Heart right ventricle (tissue), 16 donors: ENCODE measurements around the gene LRIT1. TPM values are rescaled to one million over a fixed set of nuclear protein-coding genes. Genes with fewer than 3 reads are reported as not detected.

Experiments
- ATAC-seq, 8 donors: fragments of 200-7000 bp; cut with Tn5 transposase; one replicate each; pipeline ENCODE4 v1.9.1; 2020; ENCODE audit warnings: mild to moderate bottlenecking in 8 of 8, moderate library complexity in 8 of 8, moderate number of reproducible peaks in 1 of 8
- DNase-seq, 2 donors: peaks; one replicate each; pipeline ENCODE4 v3.0.0-alpha.2; 2020
- H3K27ac ChIP-seq, 10 donors: fragments of 200-600 bp; sonication (generic) in 2 of 10; one replicate each; pipeline versions ENCODE4 v1.5.0 to v1.8.0; 2020 to 2022; ENCODE audit warnings: mild to moderate bottlenecking in 3 of 10
- H3K27me3 ChIP-seq, 7 donors: fragments of 200-600 bp; one replicate each; pipeline ENCODE4 v1.8.0; 2021 to 2022; ENCODE audit warnings: mild to moderate bottlenecking in 2 of 7
- H3K36me3 ChIP-seq, 9 donors: fragments of 200-600 bp; sonication (generic) in 1 of 9; one replicate each; pipeline versions ENCODE4 v1.5.0 to v1.8.0; 2020 to 2022; ENCODE audit warnings: mild to moderate bottlenecking in 2 of 9
- H3K4me1 ChIP-seq, 9 donors: fragments of 200-600 bp; sonication (generic) in 1 of 9; one replicate each; pipeline versions ENCODE4 v1.5.0 to v1.8.0; 2020 to 2022; ENCODE audit warnings: mild to moderate bottlenecking in 4 of 9
- H3K4me3 ChIP-seq, 10 donors: fragments of 200-600 bp; sonication (generic) in 2 of 10; one replicate each; pipeline versions ENCODE4 v1.5.0 to v1.8.0; 2020 to 2022; ENCODE audit warnings: mild to moderate bottlenecking in 7 of 10, moderate library complexity in 2 of 10
- H3K9me3 ChIP-seq, 11 donors: fragments of 200-600 bp in 10 of 11; sonication (generic) in 2 of 11; one replicate each; pipeline versions ENCODE4 v1.5.0 to v1.8.0; 2013 to 2022; ENCODE audit warnings: mild to moderate bottlenecking in 2 of 11, control low read depth in 1 of 11, moderate library complexity in 1 of 11
- WGBS, 2 donors: extraction: QIAGEN DNeasy Blood & Tissue Kit; methylation state at CpG; one replicate each; pipeline ENCODE4 v1.1.7; 2013; ENCODE audit warnings: inconsistent platforms in 1 of 2; 5-methylcytosine and 5-hydroxymethylcytosine counted together
- intact Hi-C, 10 donors: fragments of 100-400 bp; cut with DNase I; formaldehyde crosslinking; loops; one replicate each; pipeline versions ENCODE4 v1.11.1 to v1.14.2; 2022
- polyA plus RNA-seq, 2 donors: library from polyadenylated mRNA; stranded (reverse); fragments of 200-250 nt; gene quantifications; one replicate each; pipeline ENCODE4 v1.2.3, GENCODE V29; 2013
- total RNA-seq, 10 donors: library from RNA; stranded (reverse); fragmentation: NEBNext Ultra II Directional in 3 of 10; extraction: Animal tissue kit (Norgen Biotek cat#: 25700) in 3 of 10; gene quantifications; one replicate each; pipeline versions ENCODE4 v1.2.1 to v1.2.4, GENCODE V29; 2021 to 2023
- TF ChIP-seq, protein P1 (sequence below), 9 donors: fragments of 200-600 bp; sonication (generic) in 2 of 9; IDR thresholded peaks; one replicate each; pipeline versions ENCODE4 v1.5.0 to v1.8.0; 2021 to 2022; ENCODE audit warnings: antibody characterized with exemption in 9 of 9, mild to moderate bottlenecking in 5 of 9, moderate library complexity in 1 of 9
- donor health status: Arrhythmogenic right ventricular cardiomyopathy.
- donor health status: ischemic (EF 13 %, LVEDD 7.1; RV severe dilation, severe dysfunction).
- donor health status: healthy with polysubstance abuse.
- donor health status: DM: no; HTN: yes; CAD: no.
- donor health status: DM: no; HTN: no; CAD: no.
- donor health status: ischemic (EF 25% LVEDD 6.9; RV normal size, moderate dysfunction).
- donor health status: ischemic (EF 25% LVEDD 5.7; RV mildly dilated, moderate dysfunction).
- donor health status: healthy.
- donor health status: DM: yes; HTN: yes; CAD: no.
- donor health status: Ischemic cardiomyopathy.
- donor health status: ischemic (EF 35%, LVEDD 5.7; RV mildly dilated, moderate dysfunction).
- donor health status: nonischemic (EF 11% LVEDD 7.7; RV severe dilation, severe dysfunction).
- donor health status: DM: yes; HTN: yes; CAD: no.
- donor health status: PGD.
- donor health status: ischemic (EF 29% LVEDD 5.4; RV normal size, mild dysfunction).
- donor health status: nonischemic (EF 23%, LVEDD 6.1; RV moderate dilation, normal function).

LRIT1 gene
- total and polyA plus RNA-seq, 12 donors, result 0.10 to 0.17 TPM; not detected in 10

DNA sequence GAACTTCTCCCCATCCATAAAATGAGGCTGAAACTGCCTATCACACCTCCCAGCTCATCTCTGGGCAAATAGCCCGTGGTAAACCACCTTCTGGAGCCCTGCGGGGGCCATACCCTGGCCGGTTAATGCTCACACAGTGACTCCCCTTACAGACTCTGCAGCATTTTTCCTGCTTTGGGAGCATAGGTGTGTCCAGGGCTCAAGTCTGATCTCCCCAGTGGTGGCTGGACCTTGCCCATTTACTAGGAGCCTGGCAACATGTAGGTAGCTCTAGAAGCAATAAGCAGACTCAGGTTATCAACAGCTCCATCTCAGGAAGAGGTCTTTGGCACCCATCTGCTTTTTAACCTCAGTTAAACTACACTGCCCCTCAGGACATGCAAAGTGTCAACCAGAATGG lies 52.5 kb downstream of the LRIT1 start:
- TF ChIP-seq, protein P1, sequence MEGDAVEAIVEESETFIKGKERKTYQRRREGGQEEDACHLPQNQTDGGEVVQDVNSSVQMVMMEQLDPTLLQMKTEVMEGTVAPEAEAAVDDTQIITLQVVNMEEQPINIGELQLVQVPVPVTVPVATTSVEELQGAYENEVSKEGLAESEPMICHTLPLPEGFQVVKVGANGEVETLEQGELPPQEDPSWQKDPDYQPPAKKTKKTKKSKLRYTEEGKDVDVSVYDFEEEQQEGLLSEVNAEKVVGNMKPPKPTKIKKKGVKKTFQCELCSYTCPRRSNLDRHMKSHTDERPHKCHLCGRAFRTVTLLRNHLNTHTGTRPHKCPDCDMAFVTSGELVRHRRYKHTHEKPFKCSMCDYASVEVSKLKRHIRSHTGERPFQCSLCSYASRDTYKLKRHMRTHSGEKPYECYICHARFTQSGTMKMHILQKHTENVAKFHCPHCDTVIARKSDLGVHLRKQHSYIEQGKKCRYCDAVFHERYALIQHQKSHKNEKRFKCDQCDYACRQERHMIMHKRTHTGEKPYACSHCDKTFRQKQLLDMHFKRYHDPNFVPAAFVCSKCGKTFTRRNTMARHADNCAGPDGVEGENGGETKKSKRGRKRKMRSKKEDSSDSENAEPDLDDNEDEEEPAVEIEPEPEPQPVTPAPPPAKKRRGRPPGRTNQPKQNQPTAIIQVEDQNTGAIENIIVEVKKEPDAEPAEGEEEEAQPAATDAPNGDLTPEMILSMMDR (IDR thresholded peaks at IDR 0.05), result no peak
- Histone ChIP-seq H3K36me3 (no peaks in the 10 kb centered on the region), H3K9me3 (no peaks in the 10 kb centered on the region), H3K4me3 (no peak overlapping the region), H3K27me3 (peaks cover 0 to 55% (median 19%) of the 10 kb centered on the region in 7 donors), H3K4me1 (peaks cover 0 to 2% (median 0%) of the 10 kb centered on the region in 9 donors), H3K27ac (no peak overlapping the region)
- intact Hi-C loops, result no loop called here
- ATAC-seq (no peak), DNase-seq (no peak)
- WGBS, 2 donors, result 69 to 77% methylated on average over 3 of the region's 3 CpGs

DNA sequence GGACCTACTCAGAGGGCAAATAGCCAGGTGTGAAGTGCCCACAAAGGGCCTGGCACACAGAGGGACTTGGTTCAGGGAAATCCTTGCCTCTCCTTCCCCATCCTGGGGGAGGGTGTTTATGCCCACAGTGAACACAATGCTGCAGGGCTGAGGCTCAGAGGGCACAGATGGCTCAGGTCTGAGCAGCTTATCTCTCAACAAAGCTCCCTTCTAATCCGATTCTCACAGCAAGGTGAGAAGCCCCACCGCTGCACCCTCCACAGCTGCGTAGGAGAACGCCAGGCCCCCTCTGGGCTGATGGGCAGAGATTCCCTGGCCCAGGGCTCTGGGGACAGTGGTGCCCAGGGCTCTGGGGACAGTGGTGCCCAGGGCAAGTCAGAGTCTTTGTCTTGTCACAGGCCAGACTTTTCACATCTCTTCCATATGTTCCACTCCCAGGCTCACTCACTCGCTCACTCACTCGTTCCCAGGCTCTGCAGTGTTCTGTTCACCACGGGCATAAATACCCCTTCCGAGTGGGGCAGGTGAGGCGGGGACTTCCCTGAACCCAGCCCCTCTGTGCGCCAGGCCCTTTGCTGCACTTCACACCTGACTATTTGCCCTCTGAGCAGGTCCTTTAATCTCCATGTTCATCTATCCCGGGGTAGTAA lies 55.7 kb downstream of the LRIT1 start:
- H3K27me3 ChIP-seq, result peaks cover 0 to 45% (median 6%) of the 10 kb centered on the region in 7 donors
- TF ChIP-seq, protein P1 (IDR thresholded peaks at IDR 0.05), result no peak
- ATAC-seq, result no peak

DNA sequence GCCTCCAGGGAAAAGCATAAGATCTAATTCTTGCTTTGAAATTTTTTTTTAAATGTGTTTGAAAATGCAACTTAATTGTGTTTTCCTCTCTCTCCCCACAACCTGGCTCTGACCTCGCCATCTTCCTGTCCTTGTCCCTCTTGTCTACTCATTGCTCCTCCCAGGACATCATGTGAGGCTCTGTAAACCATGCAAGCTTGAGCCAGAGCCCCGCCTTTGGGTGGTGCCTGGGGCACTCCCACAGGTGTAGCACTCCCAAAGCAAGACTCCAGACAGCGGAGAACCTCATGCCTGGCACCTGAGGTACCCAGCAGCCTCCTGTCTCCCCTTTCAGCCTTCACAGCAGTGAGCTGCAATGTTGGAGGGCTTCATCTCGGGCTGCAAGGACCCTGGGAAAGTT lies 56.8 kb downstream of the LRIT1 start:
- peaks cover 0 to 42% (median 3%) of the 10 kb centered on the region in 7 donors for H3K27me3 ChIP-seq
- no peaks in the 10 kb centered on the region for H3K9me3 ChIP-seq
- WGBS, 2 donors, result 64 to 70% methylated on average over 4 of the region's 4 CpGs
- H3K4me3 ChIP-seq, result no peak overlapping the region
- intact Hi-C loops, result no loop called here
- H3K36me3 ChIP-seq, result no peaks in the 10 kb centered on the region
- ATAC-seq, result no peak
- TF ChIP-seq, protein P1 (IDR thresholded peaks at IDR 0.05), result no peak
- no peak overlapping the region for H3K27ac ChIP-seq
- no peak for DNase-seq
- H3K4me1 ChIP-seq, result no peaks in the 10 kb centered on the region

More for the DNA sequence above, 55.7 kb downstream of the LRIT1 start:
- H3K36me3 ChIP-seq, result no peaks in the 10 kb centered on the region
- no peak for DNase-seq
- WGBS, 2 donors, result 50 to 60% methylated on average over 11 of the region's 11 CpGs
- H3K9me3 ChIP-seq, result no peaks in the 10 kb centered on the region
- H3K27ac ChIP-seq, result no peak overlapping the region
- H3K4me3 ChIP-seq, result no peak overlapping the region
- no peaks in the 10 kb centered on the region for H3K4me1 ChIP-seq
- intact Hi-C loops, result no loop called here

DNA sequence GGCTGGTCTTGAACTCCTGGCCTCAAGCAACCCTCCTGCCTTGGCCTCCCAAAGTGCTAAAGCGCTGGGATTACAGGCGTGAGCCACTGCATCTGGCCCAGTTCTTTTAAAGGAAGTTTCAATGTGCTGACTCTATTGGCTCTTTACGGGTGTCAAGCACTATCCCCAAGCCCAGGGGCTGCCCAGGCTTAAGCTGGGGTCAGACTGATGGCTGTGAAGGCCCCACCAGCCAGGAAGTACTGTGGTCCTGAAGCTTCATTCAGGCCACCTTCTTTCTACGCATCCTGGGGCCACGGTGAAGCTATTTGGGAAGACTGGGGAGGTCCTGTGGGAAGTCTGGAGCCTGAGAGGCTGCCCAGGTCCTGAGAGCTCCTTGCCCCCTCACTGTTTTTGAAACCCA lies 59.7 kb downstream of the LRIT1 start:
- 80 to 84% methylated on average over 5 of the region's 5 CpGs for WGBS, 2 donors
- Histone ChIP-seq H3K4me3 (no peak overlapping the region), H3K9me3 (no peaks in the 10 kb centered on the region), H3K27ac (no peak overlapping the region), H3K4me1 (peaks cover 0 to 7% (median 0%) of the 10 kb centered on the region in 9 donors), H3K36me3 (no peaks in the 10 kb centered on the region), H3K27me3 (peaks cover 0 to 38% (median 3%) of the 10 kb centered on the region in 7 donors)
- DNase-seq (no peak), ATAC-seq (no peak)
- intact Hi-C loops, result no loop called here
- TF ChIP-seq, protein P1 (IDR thresholded peaks at IDR 0.05), result no peak

Other genes with a start within 250 kb of the LRIT1 start
- 100 to 1,000 TPM; 316 to 552 (median 463) TPM for gene GHITM, start 102.0 kb downstream of the LRIT1 start, total RNA-seq
- gene GHITM, start 102.0 kb downstream of the LRIT1 start, polyA plus RNA-seq, result 100 to 1,000 TPM; 123 to 342 TPM
- not detected for gene GPR15LG, start 67.7 kb downstream of the LRIT1 start, total RNA-seq
- gene GPR15LG, start 67.7 kb downstream of the LRIT1 start, polyA plus RNA-seq, result not detected
- gene CDHR1, start 47.0 kb downstream of the LRIT1 start, total RNA-seq, result 1 to 10 TPM in 3 of 10 donors, under 1 TPM in 7; 0.12 to 1.3 (median 0.49) TPM
- under 1 TPM; 0.12 to 0.29 TPM for gene CDHR1, start 47.0 kb downstream of the LRIT1 start, polyA plus RNA-seq
- gene LRIT2, start 16.0 kb downstream of the LRIT1 start, total RNA-seq, result not detected
- not detected for gene LRIT2, start 16.0 kb downstream of the LRIT1 start, polyA plus RNA-seq
- gene RGR, start 3.5 kb upstream of the LRIT1 start, total RNA-seq, result 1 to 10 TPM in 1 of 10 donors, under 1 TPM in 4, not detected in 5; 0.13 to 3.1 (median 0.53) TPM
- 1 to 10 TPM in 1 of 2 donors, under 1 TPM in 1; 0.16 to 4.0 TPM for gene RGR, start 3.5 kb upstream of the LRIT1 start, polyA plus RNA-seq
- 100 to 1,000 TPM; 124 to 252 (median 219) TPM for gene CCSER2, start 87.0 kb upstream of the LRIT1 start, total RNA-seq
- gene CCSER2, start 87.0 kb upstream of the LRIT1 start, polyA plus RNA-seq, result 10 to 100 TPM; 27.5 to 29.7 TPM